ENCODE data around the gene GABRA4.

DNA sequence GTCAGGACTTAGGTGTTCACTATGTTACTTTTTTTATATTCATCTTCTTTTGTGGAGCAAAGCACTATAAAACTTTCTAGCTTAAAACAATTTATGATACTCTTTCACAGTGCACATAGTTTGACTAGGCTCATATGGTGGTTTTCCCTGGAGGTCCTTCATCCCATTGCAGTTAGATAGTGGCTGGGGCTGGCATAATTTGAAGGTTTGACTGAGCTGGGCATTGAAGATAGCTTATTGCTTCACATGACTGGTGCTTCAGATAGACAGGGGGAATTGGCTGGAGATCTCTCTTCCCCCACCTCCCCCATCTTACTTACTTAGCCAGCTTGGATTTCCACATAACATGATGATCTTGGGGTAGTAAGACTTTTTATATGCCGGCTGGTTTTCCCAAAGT is 7.0 kb upstream of the GABRA4 start:
- TF ChIP-seq, protein P1, sequence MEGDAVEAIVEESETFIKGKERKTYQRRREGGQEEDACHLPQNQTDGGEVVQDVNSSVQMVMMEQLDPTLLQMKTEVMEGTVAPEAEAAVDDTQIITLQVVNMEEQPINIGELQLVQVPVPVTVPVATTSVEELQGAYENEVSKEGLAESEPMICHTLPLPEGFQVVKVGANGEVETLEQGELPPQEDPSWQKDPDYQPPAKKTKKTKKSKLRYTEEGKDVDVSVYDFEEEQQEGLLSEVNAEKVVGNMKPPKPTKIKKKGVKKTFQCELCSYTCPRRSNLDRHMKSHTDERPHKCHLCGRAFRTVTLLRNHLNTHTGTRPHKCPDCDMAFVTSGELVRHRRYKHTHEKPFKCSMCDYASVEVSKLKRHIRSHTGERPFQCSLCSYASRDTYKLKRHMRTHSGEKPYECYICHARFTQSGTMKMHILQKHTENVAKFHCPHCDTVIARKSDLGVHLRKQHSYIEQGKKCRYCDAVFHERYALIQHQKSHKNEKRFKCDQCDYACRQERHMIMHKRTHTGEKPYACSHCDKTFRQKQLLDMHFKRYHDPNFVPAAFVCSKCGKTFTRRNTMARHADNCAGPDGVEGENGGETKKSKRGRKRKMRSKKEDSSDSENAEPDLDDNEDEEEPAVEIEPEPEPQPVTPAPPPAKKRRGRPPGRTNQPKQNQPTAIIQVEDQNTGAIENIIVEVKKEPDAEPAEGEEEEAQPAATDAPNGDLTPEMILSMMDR (IDR thresholded peaks at IDR 0.05 in 8 of 11, conservative IDR thresholded peaks at IDR 0.05 in 3 of 11) = no peak
- TF ChIP-seq POLR2AphosphoS5 (IDR thresholded peaks at IDR 0.05) = no peak
